ENCODE measurements around the gene CENPC. TPM values are rescaled to one million over a fixed set of nuclear protein-coding genes. Genes with fewer than 3 reads are reported as not detected.
"Not testable (repeated sequence)": the region's sequence is repeated elsewhere in the genome, so short reads cannot be mapped to it uniquely, and the experiment has no call there.

Gene CENPC
- total and polyA plus RNA-seq, 2 of the 4 experiments (the other 2 are of a cell fraction): 4.2 to 6.6 TPM

- H2BK5ac ChIP-seq (ENCODE audit: low read depth, low read length, poor library complexity, severe bottlenecking); H3K18ac ChIP-seq (ENCODE audit: low read depth, low read length); POLR2A ChIA-PET (ENCODE audit: unreplicated experiment); H3K4me2 ChIP-seq (ENCODE audit: low read depth, low read length); H4K5ac ChIP-seq (ENCODE audit: low read depth, low read length); ATAC-seq (ENCODE audit: low read depth); H3K9me3 ChIP-seq (ENCODE audit: control insufficient read depth, insufficient read depth, low read length); H2BK15ac ChIP-seq (ENCODE audit: low read depth, low read length); H3K36me3 ChIP-seq (ENCODE audit: control insufficient read depth, insufficient read depth, low read length); H3K4me1 ChIP-seq (ENCODE audit: control insufficient read depth, insufficient read depth, low read length); H3K4me3 ChIP-seq (ENCODE audit: insufficient read depth, low read depth, low read length); H3K23ac ChIP-seq (ENCODE audit: low read depth, low read length); H3K14ac ChIP-seq (replicated peaks; ENCODE audit: low read depth, low read length); H2AK9ac ChIP-seq (replicated peaks; ENCODE audit: low read depth, low read length, poor library complexity); dilution Hi-C loops (cut with HindIII; ENCODE audit: low sequenced_read_pairs, unreplicated experiment); H2BK20ac ChIP-seq (ENCODE audit: low read depth, low read length); H4K20me1 ChIP-seq (ENCODE audit: insufficient read depth, low read length); H4K91ac ChIP-seq (ENCODE audit: insufficient read depth, low read depth, low read length); BruUV-seq (replicated peaks); in situ Hi-C loops (cut with MboI; ENCODE audit: low sequenced_read_pairs); H3K9me1 ChIP-seq (ENCODE audit: insufficient read depth, low read length); H3K27me3 ChIP-seq (ENCODE audit: control insufficient read depth, insufficient read depth, low read length); H3K4ac ChIP-seq (ENCODE audit: low read depth, low read length); H3K79me1 ChIP-seq (ENCODE audit: low read depth in 1 of 2, low read length in 2 of 2); H2AFZ ChIP-seq (replicated peaks; ENCODE audit: low read length, poor library complexity); CTCF ChIA-PET; H4K8ac ChIP-seq (ENCODE audit: low read depth in 2 of 2, low read length in 2 of 2); H2AK5ac ChIP-seq (ENCODE audit: low read depth, low read length); H3K56ac ChIP-seq (ENCODE audit: extremely low read depth, insufficient read depth, low read length); H3K27ac ChIP-seq (ENCODE audit: insufficient read depth, low read length); DNase-seq; intact Hi-C loops (cut with micrococcal nuclease); H3K9ac ChIP-seq (ENCODE audit: low read depth, low read length); H2BK120ac ChIP-seq (ENCODE audit: low read depth, low read length): not testable (repeated sequence)
- WGBS, 2 experiments (ENCODE audit: extremely low coverage in 2 of 2, insufficient read length in 1 of 2): 28% methylated on average over 3 of the region's 25 CpGs; no CpG with 5 or more reads in 1 of the 2 experiments
These were observed 99.4 kb downstream of the CENPC start for GRCh38 chr4:67445881-67446280.
